ENCODE data around the gene SRGAP3. TPM values are rescaled to one million over a fixed set of nuclear protein-coding genes. Genes with fewer than 3 reads are reported as not detected.

SRGAP3 gene
- total RNA-seq, 1 donor from 2014 or later = 0.99 TPM

DNA sequence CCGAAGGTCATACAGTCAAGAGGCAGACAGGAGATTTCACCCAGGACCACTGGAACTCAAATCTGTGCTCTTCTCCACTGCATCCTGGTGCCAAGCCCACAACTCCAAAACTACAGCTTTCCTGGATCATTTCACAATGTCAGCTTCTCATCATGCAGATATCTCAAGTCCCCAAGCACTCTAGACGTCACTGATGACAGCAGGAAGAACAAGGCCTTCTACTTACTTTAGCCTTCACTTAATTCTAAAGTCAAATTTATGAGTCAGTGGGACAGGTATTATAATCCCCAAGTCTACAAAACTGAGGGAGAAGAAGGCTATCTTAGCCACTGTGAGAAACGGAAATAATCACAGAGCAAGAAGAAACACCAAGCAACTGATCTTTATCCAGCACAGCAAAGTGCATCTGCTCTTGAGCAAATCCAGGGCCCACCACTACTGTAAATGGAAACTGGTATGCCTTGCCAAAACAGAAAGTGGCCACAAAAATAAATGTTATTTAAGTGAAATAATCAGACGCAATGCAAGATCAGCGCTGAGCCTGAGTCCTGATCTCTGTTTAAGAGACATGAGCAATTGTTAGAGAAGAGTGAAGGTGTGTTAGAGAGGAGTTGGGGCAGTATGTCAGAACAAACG lies 287.1 kb downstream of the SRGAP3 start:
- H3K4me3 Mint-ChIP-seq (ENCODE audit: unreplicated experiment) = peak overlapping the region; percentile 96
- peaks cover 39% of the 10 kb centered on the region for H3K4me1 Mint-ChIP-seq (ENCODE audit: low read depth)
- H3K27me3 Mint-ChIP-seq (ENCODE audit: low read depth) = no peaks in the 10 kb centered on the region
- peaks cover 6% of the 10 kb centered on the region for H3K36me3 Mint-ChIP-seq (ENCODE audit: low read depth)
- no peaks in the 10 kb centered on the region for H3K9me3 Mint-ChIP-seq (ENCODE audit: low read depth)
- TF ChIP-seq, protein P1, sequence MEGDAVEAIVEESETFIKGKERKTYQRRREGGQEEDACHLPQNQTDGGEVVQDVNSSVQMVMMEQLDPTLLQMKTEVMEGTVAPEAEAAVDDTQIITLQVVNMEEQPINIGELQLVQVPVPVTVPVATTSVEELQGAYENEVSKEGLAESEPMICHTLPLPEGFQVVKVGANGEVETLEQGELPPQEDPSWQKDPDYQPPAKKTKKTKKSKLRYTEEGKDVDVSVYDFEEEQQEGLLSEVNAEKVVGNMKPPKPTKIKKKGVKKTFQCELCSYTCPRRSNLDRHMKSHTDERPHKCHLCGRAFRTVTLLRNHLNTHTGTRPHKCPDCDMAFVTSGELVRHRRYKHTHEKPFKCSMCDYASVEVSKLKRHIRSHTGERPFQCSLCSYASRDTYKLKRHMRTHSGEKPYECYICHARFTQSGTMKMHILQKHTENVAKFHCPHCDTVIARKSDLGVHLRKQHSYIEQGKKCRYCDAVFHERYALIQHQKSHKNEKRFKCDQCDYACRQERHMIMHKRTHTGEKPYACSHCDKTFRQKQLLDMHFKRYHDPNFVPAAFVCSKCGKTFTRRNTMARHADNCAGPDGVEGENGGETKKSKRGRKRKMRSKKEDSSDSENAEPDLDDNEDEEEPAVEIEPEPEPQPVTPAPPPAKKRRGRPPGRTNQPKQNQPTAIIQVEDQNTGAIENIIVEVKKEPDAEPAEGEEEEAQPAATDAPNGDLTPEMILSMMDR (IDR thresholded peaks at IDR 0.05) = no peak
- H3K27ac Mint-ChIP-seq (ENCODE audit: unreplicated experiment) = peak overlapping the region; percentile 97
- DNase-seq (ENCODE audit: low spot score) = no peak

- H3K4me1 Mint-ChIP-seq (ENCODE audit: low read depth) = peaks cover 46% of the 10 kb centered on the region
- no peaks in the 10 kb centered on the region for H3K9me3 Mint-ChIP-seq (ENCODE audit: low read depth)
Observed at GRCh38 chr3:8959668-8960067, 289.8 kb downstream of the SRGAP3 start.

GRCh38 chr3:8954938-8955763 lies 294.3 kb downstream of the SRGAP3 start:
- Mint-ChIP-seq H3K4me3 (ENCODE audit: unreplicated experiment) (no peak overlapping the region), H3K36me3 (ENCODE audit: low read depth) (peaks cover 6% of the 10 kb centered on the region), H3K9me3 (ENCODE audit: low read depth) (no peaks in the 10 kb centered on the region), H3K4me1 (ENCODE audit: low read depth) (peaks cover 23% of the 10 kb centered on the region), H3K27ac (ENCODE audit: unreplicated experiment) (peak overlapping the region; percentile 60), H3K27me3 (ENCODE audit: low read depth) (no peaks in the 10 kb centered on the region)
- TF ChIP-seq, protein P1 (IDR thresholded peaks at IDR 0.05) = peak; percentile 48
- DNase-seq (ENCODE audit: low spot score) = no peak

More at GRCh38 chr3:8959668-8960067, 289.8 kb downstream of the SRGAP3 start:
- TF ChIP-seq, protein P1 (IDR thresholded peaks at IDR 0.05) = no peak
- H3K27me3 Mint-ChIP-seq (ENCODE audit: low read depth) = no peaks in the 10 kb centered on the region
- DNase-seq (ENCODE audit: low spot score) = no peak
- peaks cover 6% of the 10 kb centered on the region for H3K36me3 Mint-ChIP-seq (ENCODE audit: low read depth)
- H3K27ac Mint-ChIP-seq (ENCODE audit: unreplicated experiment) = no peak overlapping the region
- no peak overlapping the region for H3K4me3 Mint-ChIP-seq (ENCODE audit: unreplicated experiment)

GRCh38 chr3:8953313-8953712 lies 296.1 kb downstream of the SRGAP3 start:
- Mint-ChIP-seq H3K36me3 (ENCODE audit: low read depth) (peaks cover 3% of the 10 kb centered on the region), H3K27me3 (ENCODE audit: low read depth) (no peaks in the 10 kb centered on the region), H3K27ac (ENCODE audit: unreplicated experiment) (no peak overlapping the region), H3K9me3 (ENCODE audit: low read depth) (no peaks in the 10 kb centered on the region), H3K4me3 (ENCODE audit: unreplicated experiment) (no peak overlapping the region), H3K4me1 (ENCODE audit: low read depth) (peaks cover 28% of the 10 kb centered on the region)
- no peak for DNase-seq (ENCODE audit: low spot score)
- TF ChIP-seq, protein P1 (IDR thresholded peaks at IDR 0.05) = no peak

DNA sequence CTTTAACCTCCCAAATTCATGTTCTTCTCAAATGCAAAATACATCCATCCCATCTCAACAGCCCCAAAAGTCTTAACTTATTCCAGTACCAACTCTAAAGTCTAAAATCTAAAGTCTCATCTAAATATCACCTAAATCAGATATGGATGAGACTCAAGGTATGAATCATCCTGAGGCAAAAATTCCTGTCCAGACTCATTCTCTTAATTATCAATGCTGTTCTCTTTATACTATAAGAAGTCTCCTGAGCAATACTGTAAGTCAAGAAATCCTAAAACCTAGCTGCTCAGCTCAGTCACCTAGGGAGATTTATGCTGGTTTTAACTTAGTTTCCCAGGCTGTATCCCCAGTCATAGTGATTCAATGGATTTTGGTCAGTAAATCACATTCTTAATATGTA lies 297.3 kb downstream of the SRGAP3 start:
- Mint-ChIP-seq H3K4me1 (ENCODE audit: low read depth) (peaks cover 34% of the 10 kb centered on the region), H3K4me3 (ENCODE audit: unreplicated experiment) (no peak overlapping the region), H3K36me3 (ENCODE audit: low read depth) (no peaks in the 10 kb centered on the region), H3K9me3 (ENCODE audit: low read depth) (no peaks in the 10 kb centered on the region), H3K27me3 (ENCODE audit: low read depth) (no peaks in the 10 kb centered on the region), H3K27ac (ENCODE audit: unreplicated experiment) (no peak overlapping the region)
- TF ChIP-seq, protein P1 (IDR thresholded peaks at IDR 0.05) = no peak
- DNase-seq (ENCODE audit: low spot score) = no peak
